GM19238 (cell line): ENCODE measurements around the gene TOM1L2.

Experiments
- DNase-seq: peaks from one replicate; pipeline ENCODE4 v3.0.0; 2011; ENCODE audit warnings: low spot score; ENCODE audit not compliant: insufficient read length

Gene TOM1L2

DNA sequence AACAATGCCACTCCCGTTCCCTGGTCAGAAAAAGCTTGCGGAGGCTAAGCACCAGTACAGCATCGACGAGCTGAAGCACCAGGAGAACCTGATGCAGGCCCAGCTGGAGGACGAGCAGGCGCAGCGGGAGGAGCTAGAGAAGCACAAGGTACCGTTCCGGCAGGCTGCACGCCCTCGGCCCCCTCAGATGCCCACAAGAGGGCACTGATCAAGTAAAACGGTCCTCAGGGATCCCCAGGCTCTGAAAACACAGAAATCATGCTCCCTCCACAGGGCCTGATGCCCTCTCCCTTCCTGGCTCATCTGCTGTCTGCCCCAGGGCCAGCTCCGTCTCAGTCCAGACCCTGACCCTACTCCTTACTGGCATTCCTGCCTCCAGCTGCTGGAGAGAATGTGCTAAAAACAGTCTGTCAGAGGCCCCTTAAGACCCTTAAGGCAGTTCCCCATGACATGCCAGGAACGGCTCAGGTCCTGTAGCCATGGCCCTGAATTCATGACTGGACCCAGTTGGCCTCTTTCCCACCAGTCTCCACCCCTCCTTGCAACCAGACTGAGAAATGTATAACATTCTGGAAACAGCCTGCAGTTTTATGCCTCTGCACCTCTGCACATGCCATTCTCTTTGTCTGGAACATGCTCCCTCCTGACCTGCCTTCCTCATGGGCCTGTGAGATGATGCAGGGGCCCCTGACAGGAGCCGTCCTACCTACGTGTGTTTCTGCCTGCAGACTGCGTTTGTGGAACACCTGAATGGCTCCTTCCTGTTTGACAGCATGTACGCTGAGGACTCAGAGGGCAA is 22.3 kb upstream of the TOM1L2 start:
- DNase-seq, result no peak

DNA sequence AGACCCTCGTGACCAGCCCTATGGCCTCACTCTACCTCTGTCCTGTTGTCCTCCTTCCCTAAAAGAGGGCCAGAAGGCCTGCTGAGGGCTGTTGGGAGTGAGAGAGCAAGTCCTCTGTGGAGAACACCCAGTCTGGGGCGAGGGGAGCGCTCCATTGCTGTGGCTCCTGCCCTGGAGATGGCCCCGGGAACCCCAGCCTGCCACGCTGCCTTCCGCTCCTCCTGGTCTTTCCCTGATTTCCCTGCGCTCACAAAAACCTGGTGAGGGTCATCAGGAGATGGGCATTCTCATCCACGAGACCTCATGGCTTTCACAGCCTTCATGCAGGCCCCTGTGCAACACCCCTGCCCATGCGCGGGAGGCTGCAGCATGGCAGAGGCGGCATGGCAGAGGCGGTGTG is 21.7 kb upstream of the TOM1L2 start:
- no peak for DNase-seq

DNA sequence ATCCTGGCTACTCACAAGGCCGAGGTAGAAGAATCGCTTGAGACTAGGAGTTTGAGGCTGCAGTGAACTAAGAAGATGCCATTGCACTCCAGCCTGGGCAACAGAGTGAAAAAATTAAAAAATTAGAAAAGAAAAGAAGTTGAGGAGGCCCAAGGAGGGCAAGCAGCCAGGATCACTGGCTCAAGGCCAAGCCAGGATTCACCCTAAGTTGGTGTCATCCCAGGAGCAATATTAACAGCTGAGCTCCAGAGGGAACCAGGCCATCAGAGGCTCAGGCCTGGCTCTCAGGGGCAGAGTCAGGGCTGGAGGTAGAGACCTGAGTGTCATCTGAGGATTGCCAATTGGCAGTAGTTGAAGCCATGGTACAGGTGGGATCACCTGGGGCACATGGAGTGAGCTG is 21.2 kb upstream of the TOM1L2 start:
- no peak for DNase-seq

DNA sequence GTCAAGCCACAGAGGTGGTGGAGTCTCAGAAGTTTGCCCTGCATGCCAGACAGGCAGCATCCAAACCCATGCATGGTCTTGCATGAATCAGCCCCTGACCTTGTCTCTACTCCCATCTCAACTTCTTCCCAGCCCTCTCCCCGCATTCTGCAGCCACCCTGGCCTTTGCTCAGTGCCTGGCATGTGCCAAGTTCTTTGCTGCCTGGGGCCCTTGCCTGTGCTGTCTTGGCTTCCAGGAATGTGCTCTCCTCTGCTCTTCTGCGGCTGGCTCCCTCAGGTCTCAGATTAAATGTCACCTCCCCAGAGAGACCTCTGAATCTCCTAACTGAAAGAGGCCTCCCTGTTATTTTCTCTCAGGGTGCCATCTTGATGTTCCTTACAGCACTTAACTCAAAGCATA is 18.1 kb upstream of the TOM1L2 start:
- DNase-seq, result no peak

DNA sequence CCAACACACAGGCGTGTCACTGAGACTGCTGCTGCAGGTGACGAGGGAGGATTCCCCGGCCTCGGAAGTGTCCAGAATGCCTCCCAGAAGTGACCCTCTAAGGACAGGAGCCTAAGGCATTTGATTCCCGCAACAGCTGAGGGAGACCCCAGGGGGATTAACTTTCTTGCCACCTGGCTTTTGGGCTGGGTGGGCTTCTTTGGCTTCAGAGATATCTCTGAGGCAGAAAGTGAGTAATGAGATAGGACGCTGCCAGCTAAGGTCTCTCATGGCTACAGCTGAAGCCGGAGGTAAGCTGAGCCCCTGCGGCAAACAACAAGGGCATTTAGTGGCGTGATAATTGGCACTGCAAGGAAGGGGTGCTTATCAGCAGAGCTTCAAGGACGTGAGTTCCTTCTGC is 17.4 kb upstream of the TOM1L2 start:
- no peak for DNase-seq

DNA sequence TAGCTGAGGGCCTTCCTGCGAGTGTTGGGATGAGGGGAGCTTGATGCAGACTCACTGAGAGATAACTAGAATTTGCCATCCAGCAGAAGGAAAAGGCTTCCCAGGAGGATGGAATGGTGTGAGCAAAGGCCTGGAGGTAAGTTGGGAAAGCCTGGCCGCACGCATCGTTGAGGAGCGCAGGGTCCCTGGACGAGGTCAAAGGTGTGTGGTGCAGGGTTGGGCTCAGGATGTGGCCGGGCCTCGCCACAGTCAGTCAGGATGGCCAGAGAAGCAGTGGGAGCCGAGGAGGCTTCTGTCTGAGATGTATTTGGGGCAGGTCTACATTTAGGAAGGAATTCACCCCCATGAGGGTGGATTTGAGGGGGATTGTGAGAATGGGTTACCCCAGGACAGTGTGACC is 16.9 kb upstream of the TOM1L2 start:
- DNase-seq, result no peak

DNA sequence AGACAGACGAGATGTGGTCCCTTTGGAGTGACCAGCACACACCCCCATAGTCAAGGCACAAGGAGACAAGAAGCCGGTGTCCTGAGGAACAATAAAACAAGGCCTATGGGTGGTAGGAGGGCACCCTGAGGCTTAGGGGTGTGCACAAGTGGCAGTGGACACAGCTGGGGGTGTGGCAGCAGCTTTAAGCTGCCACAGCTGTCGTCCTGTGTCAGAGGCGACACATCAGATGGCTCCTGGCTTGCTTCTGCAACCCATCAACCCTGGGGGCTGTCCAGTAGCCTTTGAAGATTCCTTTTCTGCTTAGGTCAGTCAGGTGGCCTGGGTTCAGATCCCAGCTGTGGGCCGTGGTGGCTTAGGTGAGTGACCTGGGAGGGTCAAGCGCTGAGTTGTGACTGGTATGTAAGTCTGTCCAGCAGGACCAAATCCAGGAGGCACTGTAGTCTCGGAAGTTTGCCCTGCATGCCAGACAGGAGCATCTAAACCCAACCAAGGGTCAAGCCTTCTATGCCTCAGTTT is 16.3 kb upstream of the TOM1L2 start:
- DNase-seq, result no peak

DNA sequence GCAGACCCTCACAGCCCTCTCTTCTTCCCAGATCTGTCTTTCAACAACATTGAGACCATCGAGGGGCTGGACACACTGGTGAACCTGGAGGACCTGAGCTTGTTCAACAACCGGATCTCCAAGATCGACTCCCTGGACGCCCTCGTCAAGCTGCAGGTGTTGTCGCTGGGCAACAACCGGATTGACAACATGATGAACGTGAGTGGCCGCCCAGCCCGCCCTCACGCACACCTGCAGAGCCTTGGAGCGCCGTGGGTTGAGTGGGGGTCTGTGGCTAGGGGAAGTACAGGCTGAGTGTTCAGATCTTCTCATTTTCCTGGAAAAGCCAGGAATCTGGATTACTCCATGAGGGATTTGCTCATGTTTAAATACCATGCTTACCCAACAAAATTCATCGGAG is 15.7 kb upstream of the TOM1L2 start:
- DNase-seq, result no peak

DNA sequence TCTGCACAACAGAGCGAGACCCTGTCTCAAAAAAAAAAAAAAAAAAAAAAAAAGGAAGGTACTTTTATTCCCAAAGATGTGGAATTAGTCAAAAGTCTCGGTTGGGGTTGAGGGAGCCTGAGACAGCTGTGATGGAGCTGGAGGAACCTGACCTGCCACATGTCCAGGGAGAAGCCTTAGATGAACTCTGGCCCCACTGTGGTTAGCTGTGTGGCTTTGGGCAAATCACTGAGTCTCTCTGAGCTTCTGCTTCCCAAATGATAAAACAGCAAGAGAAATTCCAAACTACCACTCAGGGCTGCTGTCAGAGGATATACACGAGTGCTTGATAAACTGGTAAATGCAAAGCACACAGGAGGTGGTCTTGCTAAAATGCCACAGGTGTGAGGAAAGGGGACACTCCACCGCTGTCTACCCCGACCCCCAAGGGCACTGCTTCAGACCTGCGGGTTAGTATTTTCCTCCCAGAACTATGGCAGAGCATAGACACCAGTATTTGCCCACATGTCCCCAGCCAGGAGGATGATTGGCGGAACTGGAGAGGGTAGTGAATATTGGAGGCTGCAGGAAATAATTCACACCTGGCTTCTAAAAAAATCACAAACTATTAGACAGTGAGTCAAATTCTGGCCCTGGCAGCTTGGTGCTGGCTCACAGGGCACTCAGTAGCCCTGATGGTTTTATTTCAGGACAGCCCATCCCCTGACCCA is 15.1 kb upstream of the TOM1L2 start:
- DNase-seq, result no peak

DNA sequence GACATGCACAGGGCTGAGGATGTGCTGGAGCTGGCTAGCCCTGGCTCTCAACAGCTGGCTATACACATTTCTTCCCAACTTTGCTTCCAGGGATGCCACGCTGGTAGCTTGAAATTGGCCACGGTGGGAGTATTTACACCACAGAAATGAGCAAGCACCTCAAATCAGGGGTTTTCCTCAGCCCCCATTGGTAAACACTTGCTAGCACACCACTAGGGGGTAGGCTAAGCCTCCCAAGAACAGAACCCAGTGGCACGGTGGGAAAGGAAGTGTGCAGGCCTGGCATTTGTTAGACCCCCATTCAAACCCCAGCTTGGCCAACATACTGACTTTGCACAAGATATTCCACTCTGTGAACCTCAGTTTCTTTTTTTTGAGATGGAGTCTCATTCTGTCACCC is 13.4 kb upstream of the TOM1L2 start:
- no peak for DNase-seq

DNA sequence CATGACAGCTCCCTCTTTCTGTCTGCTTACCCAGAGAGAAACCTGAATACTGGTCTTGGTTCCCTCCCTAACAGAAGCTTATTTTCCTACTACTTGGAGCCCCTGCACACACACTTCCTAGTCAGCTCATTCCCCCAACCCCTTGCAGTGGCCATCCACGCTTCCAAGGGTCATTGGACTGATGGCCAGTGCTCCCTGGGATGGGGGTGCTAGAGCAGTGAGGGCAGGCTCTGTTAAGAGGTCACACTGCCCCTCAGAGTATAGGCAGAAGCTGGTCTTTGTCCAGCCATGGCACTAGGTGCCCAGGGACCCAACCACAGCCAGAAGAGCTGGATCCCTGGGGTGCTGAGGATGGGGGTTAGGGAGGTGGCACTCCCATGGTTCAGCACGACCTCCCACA is 13.0 kb upstream of the TOM1L2 start:
- DNase-seq, result no peak

DNA sequence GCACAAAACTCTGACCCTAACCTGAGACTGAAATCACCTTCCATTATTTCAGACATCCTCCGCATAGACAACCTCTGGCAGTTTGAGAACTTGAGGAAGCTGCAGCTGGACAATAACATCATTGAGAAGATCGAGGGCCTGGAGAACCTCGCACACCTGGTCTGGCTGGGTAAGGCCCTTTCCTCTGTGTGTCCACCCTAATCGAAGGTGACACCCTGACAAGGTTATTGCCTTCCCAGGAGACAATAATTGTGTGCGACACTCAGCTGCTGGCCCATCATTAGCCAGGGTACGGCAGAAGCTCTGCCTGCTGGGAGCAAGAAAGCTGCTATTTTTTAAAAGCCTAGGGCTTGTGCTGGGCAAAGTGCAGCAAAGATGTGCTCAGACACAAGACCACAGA is 11.6 kb upstream of the TOM1L2 start:
- no peak for DNase-seq

DNA sequence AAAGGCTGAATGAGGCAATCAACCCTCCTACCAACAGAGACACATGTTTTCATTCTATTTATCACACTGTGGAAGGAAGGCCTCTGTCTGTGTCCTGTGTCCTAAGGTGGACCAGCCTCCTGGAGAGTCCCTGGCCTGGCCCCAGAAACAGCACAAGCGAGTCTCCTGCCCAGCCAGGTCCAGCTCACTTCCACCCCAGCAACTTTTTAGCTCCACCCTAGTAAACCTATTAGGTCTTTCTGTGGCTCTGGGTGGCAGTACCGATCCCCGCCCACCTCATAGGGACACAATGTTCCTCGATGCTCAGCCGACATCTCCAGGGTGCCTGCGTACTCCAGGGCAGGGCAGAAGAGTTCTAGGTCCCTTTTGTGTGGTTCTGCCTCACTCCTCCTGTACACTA is 11.2 kb upstream of the TOM1L2 start:
- no peak for DNase-seq

DNA sequence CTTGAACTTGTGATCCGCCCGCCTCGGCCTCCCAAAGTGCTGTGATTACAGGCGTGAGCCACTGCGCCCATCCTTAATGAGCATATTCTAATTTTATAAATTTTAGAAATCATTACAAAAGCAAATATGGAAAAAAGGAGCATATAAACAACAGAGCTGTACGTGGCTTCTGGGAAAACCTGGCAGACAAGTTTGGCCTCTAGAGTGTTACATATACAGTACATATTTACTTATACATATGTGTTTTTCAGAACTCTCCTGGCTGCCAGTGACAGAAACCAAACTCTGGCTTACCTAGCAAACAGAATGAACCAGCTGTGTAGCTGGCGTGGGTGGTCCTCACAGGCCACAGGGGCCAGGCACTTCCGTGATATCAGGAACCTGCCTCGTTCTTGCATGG is 10.6 kb upstream of the TOM1L2 start:
- DNase-seq, result no peak

DNA sequence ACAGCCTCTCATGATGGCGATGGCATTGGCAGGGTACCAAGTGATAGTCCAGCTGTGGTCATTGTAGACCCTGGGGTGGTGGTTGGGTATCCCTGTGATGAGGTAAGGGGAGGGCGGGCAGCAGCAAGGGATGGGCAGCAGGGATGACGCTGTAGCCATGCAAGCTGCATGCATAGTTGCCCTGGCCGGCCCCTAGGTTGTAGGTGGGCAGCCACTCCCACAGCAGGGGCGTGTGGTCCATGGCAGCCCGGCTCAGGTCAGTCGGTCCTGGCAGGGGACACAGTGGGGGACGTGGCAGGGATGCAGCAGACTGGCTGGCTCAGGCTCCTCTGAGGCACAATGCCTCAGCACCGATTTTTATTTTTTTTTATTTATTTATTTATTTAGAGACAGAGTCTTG is 9.1 kb upstream of the TOM1L2 start:
- no peak for DNase-seq

DNA sequence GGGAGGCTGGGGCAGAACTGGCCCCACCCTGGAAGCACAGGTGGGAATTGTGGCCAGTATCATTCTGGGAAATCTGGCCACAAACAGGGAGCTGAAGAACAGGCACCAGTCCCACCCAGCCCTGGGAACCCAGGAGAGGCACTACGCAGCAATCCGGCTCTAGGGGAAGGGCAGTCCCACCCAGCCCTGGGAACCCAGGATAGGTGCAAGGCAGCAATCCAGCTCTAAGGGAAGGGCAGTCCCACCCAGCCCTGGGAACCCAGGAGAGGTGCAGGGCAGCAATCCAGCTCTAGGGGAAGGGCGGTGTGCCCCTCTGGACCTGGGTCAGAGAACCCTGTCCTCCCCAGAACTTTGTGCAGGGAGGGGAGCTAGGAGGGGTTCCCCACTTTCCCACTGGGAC is 7.6 kb upstream of the TOM1L2 start:
- DNase-seq, result no peak

DNA sequence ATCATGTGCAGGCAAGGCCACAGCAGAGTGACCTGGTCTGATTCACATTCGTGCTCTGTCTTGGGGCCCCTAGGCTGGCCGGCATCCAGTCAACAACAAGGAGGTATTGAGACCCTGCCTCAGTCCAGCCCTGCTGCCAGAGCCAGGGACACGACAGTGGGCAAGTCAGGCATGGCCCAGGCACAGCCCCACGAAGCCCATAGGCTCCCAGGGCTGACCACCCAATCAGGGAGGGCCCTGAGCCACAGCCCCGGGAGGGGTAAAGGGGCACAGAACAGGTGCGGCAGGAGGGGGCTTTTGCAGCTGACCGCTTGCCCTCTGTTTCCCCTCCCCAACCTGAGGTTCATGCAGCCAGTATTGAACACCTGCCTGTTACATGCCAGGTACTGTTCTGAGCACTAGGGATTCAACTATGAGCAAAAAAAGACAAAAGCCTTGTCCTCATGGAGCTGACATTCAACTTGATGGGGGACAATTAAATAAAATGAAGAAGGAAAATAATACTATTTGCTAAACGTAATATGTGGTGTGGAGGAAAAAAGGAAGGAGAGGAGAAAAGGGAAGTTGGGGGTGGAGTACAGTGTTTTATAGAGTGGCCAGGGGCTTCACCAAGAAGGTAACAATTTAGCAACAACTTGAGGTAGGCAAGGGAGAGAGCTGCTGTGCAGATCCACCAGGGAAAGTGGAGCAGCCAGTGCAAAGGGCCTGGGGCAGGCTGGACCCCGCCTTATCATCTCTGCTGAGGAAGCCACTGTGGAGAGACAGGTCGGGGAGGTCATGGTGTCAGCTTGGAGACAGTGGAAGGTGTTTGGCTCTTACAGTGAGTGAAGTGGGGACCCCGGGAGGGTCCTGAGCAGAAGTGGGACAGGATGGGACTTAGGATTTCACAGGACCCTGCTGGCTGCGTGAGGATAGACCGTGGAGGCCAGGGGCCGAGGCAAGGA is 6.6 kb upstream of the TOM1L2 start:
- DNase-seq, result no peak

DNA sequence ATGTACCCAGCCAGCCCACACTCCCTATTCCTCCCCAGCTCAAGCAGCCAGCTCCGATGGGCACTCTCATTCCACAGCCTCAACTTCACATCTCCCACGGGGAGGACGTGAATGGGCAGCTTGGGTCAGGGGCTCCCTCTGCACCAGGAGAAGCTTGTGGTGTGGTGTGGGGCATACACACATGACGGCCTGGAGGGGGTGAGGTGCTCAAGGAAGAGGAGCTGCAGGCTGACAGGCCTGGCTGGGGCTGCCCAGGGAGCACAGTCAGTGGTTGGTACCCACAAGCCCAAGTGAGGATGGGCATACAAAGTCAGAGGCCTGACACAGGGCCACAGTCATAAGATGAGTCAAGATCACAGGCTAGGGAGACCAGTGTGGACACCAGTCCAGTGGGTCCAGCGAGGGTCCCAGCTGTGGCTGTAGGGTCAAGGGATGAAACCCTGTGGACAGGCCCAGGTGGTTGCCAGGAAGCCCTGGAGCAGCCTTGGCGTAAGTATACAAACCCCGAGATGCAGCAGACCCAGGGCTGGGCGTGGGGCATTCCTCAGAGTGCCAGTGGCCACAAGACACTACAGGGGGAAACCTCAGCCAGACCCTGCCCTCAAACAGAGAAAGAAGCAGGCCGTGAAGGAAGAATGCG is 4.9 kb upstream of the TOM1L2 start:
- no peak for DNase-seq

DNA sequence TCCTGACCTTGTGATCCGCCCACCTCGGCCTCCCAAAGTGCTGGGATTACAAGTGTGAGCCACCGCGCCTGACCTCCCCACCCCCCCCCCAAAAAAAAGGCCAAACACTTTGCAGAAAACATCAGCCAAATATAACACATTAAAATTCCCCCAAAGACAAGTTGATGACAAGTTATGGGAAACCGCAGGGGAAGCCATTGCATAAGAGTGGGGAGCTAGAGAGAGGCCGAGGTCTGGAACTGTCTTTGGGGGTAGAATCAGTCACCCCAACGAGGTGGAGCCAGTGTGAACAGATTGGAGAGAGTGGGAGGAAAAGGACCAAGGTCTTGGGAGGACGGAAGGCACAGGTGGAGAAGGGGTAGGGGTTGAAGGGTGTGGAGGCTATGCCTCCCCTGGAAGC is 3.2 kb upstream of the TOM1L2 start:
- no peak for DNase-seq

DNA sequence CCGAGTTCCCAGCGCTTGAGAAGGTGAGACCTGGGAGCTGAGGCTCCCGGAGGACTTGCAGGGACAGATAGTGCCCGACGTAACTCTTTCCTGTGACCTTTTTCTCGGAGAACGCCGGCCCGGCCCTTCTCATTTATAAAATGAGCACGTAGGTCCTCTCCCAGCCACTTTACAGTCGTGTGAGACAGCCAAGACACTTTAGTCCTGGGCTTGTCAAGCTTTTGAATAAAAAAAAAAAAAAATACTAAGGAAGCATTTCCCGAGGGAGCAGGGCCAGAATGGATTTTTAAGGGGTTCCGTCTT is 703 bp upstream of the TOM1L2 start:
- no peak for DNase-seq

DNA sequence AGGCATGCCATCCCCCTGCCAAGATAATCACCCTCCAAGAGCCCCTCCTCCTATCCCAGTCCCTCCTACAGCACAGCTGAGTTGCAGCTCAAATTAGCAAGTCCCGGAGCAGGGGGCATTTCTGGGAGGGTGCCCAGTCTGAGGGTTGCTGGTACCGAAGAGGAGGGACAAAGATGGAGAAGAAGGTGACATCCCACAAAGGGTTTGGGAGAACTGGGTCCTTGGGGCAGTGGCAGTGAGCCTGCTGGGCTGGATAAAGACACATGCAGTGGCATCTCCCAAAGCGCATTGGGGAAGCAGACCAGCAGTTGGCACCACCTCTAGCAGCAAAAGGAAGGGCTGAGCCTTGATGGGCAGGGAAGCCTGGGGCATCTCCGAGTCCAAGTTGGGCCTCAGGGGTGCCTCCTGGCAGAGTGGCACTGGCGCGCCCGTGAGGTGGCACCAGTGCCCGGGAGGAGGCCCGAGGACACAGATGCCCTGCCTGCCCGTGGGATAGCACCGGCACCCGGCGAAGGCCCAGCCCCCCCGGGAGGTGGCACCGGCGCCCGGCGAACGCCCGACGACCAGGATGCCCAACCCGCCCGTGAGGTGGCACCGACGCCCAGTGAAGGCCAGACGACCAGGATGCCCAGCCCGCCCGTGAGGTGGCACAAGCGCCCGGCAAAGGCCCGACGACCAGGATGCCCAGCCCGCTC is 622 bp downstream of the TOM1L2 start:
- no peak for DNase-seq
